ENCODE measurements around the gene SCARF1.
A peak's percentile ranks its signal among the peaks of the same experiment; 100 is the strongest.

Gene SCARF1

GRCh38 chr17:1592751-1593629, 52.5 kb downstream of the SCARF1 start:
- DNase-seq: no peak

GRCh38 chr17:1591474-1592090, 54.0 kb downstream of the SCARF1 start:
- DNase-seq: no peak

- DNase-seq: no peak
Measured at GRCh38 chr17:1590747-1591473, 54.6 kb downstream of the SCARF1 start.

GRCh38 chr17:1590029-1590746, 55.3 kb downstream of the SCARF1 start:
- peak; percentile 80 for DNase-seq

GRCh38 chr17:1588821-1589585, 56.5 kb downstream of the SCARF1 start:
- DNase-seq: peak; percentile 39

- DNase-seq: no peak
Measured at GRCh38 chr17:1584167-1584566, 61.4 kb downstream of the SCARF1 start.

Measured in fibroblast of upper back skin (primary cell).